OCI-LY1 (cell line): ENCODE results near the gene COL26A1.

Experiments
- EZH2 ChIP-seq: fragments of 200-600 bp; sonication (generic), shearing (Covaris generic); IDR thresholded peaks from 2 replicates; pipeline ENCODE4 v1.8.0; 2017; ENCODE audit warnings: borderline replicate concordance, mixed run types, mild to moderate bottlenecking, antibody characterized with exemption, low read length, moderate library complexity, mixed read lengths
- TF ChIP-seq, protein P1 (sequence below): fragments of 200-600 bp; sonication (generic), shearing (Covaris generic); IDR thresholded peaks from 2 replicates; pipeline ENCODE4 v1.5.1; 2017; ENCODE audit warnings: mild to moderate bottlenecking, antibody characterized with exemption, low read length, moderate library complexity, mixed read lengths

DNA sequence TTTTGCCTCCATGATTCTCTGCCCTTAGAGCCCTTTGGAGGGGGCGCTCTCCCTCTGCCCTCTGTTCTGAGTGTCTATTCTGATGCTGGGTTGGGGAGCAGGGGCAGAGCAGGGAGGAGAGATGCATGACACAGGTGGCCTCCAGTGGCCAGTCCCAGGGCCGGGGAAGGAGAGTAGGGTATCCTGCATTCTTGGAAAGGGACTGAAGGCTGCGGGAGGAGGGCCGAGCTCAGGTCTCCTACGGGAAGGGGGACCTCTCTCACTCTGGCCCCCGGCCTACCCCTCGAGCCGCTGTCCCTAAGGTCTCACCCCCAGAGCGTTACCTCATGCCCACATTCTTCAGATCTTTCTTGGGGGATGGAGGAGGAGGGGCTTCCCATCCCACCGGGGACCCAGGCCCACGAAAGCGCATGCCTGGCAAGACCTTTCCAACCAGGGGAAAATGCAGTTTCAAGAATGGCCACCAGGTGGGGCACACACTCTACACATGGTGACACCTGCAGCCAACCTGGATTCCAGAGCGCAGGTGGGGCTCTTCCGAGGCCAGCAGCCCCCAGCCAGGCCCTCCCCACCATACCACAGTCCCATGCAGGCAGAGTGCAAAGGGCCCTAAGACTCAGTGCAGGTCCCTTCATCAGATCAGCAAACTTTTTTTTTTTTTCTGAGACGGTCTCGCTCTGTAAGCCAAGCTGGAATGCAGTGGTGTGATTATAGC, 180.0 kb downstream of the COL26A1 start:
- TF ChIP-seq, protein P1, sequence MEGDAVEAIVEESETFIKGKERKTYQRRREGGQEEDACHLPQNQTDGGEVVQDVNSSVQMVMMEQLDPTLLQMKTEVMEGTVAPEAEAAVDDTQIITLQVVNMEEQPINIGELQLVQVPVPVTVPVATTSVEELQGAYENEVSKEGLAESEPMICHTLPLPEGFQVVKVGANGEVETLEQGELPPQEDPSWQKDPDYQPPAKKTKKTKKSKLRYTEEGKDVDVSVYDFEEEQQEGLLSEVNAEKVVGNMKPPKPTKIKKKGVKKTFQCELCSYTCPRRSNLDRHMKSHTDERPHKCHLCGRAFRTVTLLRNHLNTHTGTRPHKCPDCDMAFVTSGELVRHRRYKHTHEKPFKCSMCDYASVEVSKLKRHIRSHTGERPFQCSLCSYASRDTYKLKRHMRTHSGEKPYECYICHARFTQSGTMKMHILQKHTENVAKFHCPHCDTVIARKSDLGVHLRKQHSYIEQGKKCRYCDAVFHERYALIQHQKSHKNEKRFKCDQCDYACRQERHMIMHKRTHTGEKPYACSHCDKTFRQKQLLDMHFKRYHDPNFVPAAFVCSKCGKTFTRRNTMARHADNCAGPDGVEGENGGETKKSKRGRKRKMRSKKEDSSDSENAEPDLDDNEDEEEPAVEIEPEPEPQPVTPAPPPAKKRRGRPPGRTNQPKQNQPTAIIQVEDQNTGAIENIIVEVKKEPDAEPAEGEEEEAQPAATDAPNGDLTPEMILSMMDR, result peak; percentile 98
- no peak for TF ChIP-seq EZH2
